Kidney (tissue), 22 donors: ENCODE results near the gene RNF10. TPM values are rescaled to one million over a fixed set of nuclear protein-coding genes. Genes with fewer than 3 reads are reported as not detected.
"Not testable (repeated sequence)": the region's sequence is repeated elsewhere in the genome, so short reads cannot be mapped to it uniquely, and the experiment has no call there.

Source experiments
- DNase-seq, 5 donors: peaks; one replicate each; pipeline ENCODE4 v3.0.0-alpha.2; 2013 to 2020
- FAIRE-seq: peaks from 2 replicates; lab custom pipeline; 2012; peaks lifted over from hg19 to GRCh38; lab: Jason Lieb, UNC
- H3K27ac ChIP-seq, 2 donors: one replicate each; pipeline ENCODE4 v1.7.0; 2013; ENCODE audit warnings: low read depth in 2 of 2, low read length in 2 of 2, inconsistent platforms in 1 of 2
- H3K27me3 ChIP-seq: one replicate; pipeline ENCODE4 v1.7.1; 2013; ENCODE audit warnings: low read length, inconsistent platforms; ENCODE audit not compliant: control insufficient read depth, insufficient read depth
- H3K36me3 ChIP-seq, 3 donors: one replicate each; pipeline versions ENCODE4 v1.7.0 to v1.7.1; 2013; ENCODE audit warnings: low read length in 3 of 3, control low read depth in 1 of 3, inconsistent platforms in 1 of 3; ENCODE audit not compliant: insufficient read depth in 3 of 3, control insufficient read depth in 2 of 3
- H3K4me1 ChIP-seq, 3 donors: one replicate each; pipeline versions ENCODE4 v1.7.0 to v1.7.1; 2013; ENCODE audit warnings: low read length in 3 of 3, inconsistent platforms in 1 of 3, low read depth in 1 of 3; ENCODE audit not compliant: control insufficient read depth in 2 of 3, insufficient read depth in 2 of 3
- H3K4me3 ChIP-seq, 3 donors: one replicate each; pipeline versions ENCODE4 v1.7.0 to v1.8.1; 2013; ENCODE audit warnings: low read length in 3 of 3, control low read depth in 1 of 3, inconsistent platforms in 1 of 3
- H3K9ac ChIP-seq, 3 donors: one replicate each; pipeline versions ENCODE4 v1.7.0 to v1.7.1; 2013; ENCODE audit warnings: low read length in 3 of 3, control low read depth in 1 of 3, inconsistent platforms in 1 of 3
- H3K9me3 ChIP-seq, 3 donors: one replicate each; pipeline versions ENCODE4 v1.7.0 to v1.7.1; 2013; ENCODE audit warnings: low read length in 3 of 3, control low read depth in 1 of 3, inconsistent platforms in 1 of 3; ENCODE audit not compliant: control insufficient read depth in 2 of 3, insufficient read depth in 1 of 3
- CTCF ChIP-seq: IDR thresholded peaks from 3 replicates; pipeline ENCODE4 v1.5.1; 2012; ENCODE audit warnings: mild to moderate bottlenecking, moderate library complexity, borderline replicate concordance; ENCODE audit not compliant: insufficient read depth; ENCODE audit errors: extremely low read depth
- intact Hi-C: fragments of 100-400 bp; cut with DNase I; formaldehyde crosslinking; loops from one replicate; pipeline ENCODE4 v1.11.1; 2022
- long read RNA-seq, 10 donors: library from polyadenylated mRNA in 1 of 10; unstranded in 1 of 10; transcript quantifications; one replicate each; pipeline ENCODE4 v2.0.0 and lab custom pipeline, GENCODE V29; 2021 to 2026
- polyA plus RNA-seq: library from polyadenylated mRNA; stranded (reverse); fragments of 350-450 nt; fragmentation: Illumina TruSeq; extraction: RNeasy Lipid Tissue Mini Kit (QIAGEN cat#74804); gene quantifications from one replicate; pipeline ENCODE4 v1.2.3, GENCODE V29; 2014; ENCODE audit warnings: low read depth, low replicate concordance; ENCODE audit not compliant: insufficient read depth
- total RNA-seq: library from RNA; stranded (reverse); fragmentation: NEBNext Ultra II Directional; extraction: Animal tissue kit (Norgen Biotek cat#: 25700); gene quantifications from one replicate; pipeline ENCODE4 v1.2.1, GENCODE V29; 2021
- donor health status: control.
- donor health status: control.
- donor health status: control.
- donor health status: control.
- donor health status: control.
- donor health status: DM: yes; HTN: yes; CAD: no.
- donor health status: Normal renal cell carcinoma (clear cell type).

Gene RNF10
- total RNA-seq (229 TPM), polyA plus RNA-seq (220 TPM)
- long read RNA-seq, donor 1, transcript RNF10-201 (17 exons, 3,825 nt) = major isoform, 7 of 21 reads
- long read RNA-seq, donor 1, partial matches to known transcripts = 13 of 21 reads
- long read RNA-seq, donor 1, other reads (novel, unspliced or antisense) = 0 of 21 reads
- long read RNA-seq, donor 2, transcript RNF10-201 (17 exons, 3,825 nt) = major isoform, 11 of 20 reads
- long read RNA-seq, donor 2, partial matches to known transcripts = 5 of 20 reads
- long read RNA-seq, donor 2, other reads (novel, unspliced or antisense) = 0 of 20 reads
- long read RNA-seq, donor 3, transcript RNF10-201 (17 exons, 3,825 nt) = major isoform, 12 of 91 reads
- long read RNA-seq, donor 3, partial matches to known transcripts = 39 of 91 reads
- long read RNA-seq, donor 3, other reads (novel, unspliced or antisense) = 36 of 91 reads
- long read RNA-seq, donor 4, transcript RNF10-201 (17 exons, 3,825 nt) = major isoform, 17 of 23 reads
- long read RNA-seq, donor 4, partial matches to known transcripts = 0 of 23 reads
- long read RNA-seq, donor 4, other reads (novel, unspliced or antisense) = 0 of 23 reads
- long read RNA-seq, donor 5 = 0 reads
- long read RNA-seq, donor 6, transcript RNF10-201 (17 exons, 3,825 nt) = major isoform, 5 of 16 reads
- long read RNA-seq, donor 6, partial matches to known transcripts = 7 of 16 reads
- long read RNA-seq, donor 6, other reads (novel, unspliced or antisense) = 0 of 16 reads
- long read RNA-seq, donor 7, transcript RNF10-201 (17 exons, 3,825 nt) = major isoform, 136 of 268 reads
- long read RNA-seq, donor 7, transcript RNF10-203 (17 exons, 2,671 nt) = minor isoform, 24 of 268 reads
- long read RNA-seq, donor 7, partial matches to known transcripts = 32 of 268 reads
- long read RNA-seq, donor 7, other reads (novel, unspliced or antisense) = 76 of 268 reads
- long read RNA-seq, donor 8, partial matches to known transcripts = 5 of 14 reads
- long read RNA-seq, donor 8, other reads (novel, unspliced or antisense) = 0 of 14 reads
- long read RNA-seq, donor 9, partial matches to known transcripts = 7 of 12 reads
- long read RNA-seq, donor 9, other reads (novel, unspliced or antisense) = 0 of 12 reads
- long read RNA-seq, donor 10, transcript RNF10-201 (17 exons, 3,825 nt) = major isoform, 6 of 26 reads
- long read RNA-seq, donor 10, partial matches to known transcripts = 16 of 26 reads
- long read RNA-seq, donor 10, other reads (novel, unspliced or antisense) = 0 of 26 reads

- FAIRE-seq = no peak
- Histone ChIP-seq H3K36me3 (peaks cover 0 to 5% (median 0%) of the 10 kb centered on the region in 3 donors), H3K4me1 (peaks cover 2 to 25% (median 22%) of the 10 kb centered on the region in 3 donors), H3K27ac (peak within 1 kb of the TSS; percentile 95 to 97), H3K9me3 (no peaks in the 10 kb centered on the region), H3K9ac (peak within 1 kb of the TSS; percentile 79 to 98 (median 97)), H3K4me3 (peak within 1 kb of the TSS; percentile 89 to 94 (median 90)), H3K27me3 (no peaks in the 10 kb centered on the region)
- peak; percentile 82 to 96 (median 92) for DNase-seq
- intact Hi-C loops = no loop called here
- TF ChIP-seq CTCF = no peak
These were observed at the start of gene RNF10 for GRCh38 chr12:120534203-120534702. RNF10 (plus strand) TSS chr12:120534356; CDS start chr12:120534812, 456 bp downstream.

GRCh38 chr12:120485961-120486881 is 47.9 kb upstream of the RNF10 start:
- FAIRE-seq = no peak
- intact Hi-C loops = no loop called here

GRCh38 chr12:120487552-120487951 is 46.6 kb upstream of the RNF10 start:
- H3K27ac ChIP-seq, DNase-seq, H3K4me3 ChIP-seq, intact Hi-C loops, H3K4me1 ChIP-seq, H3K36me3 ChIP-seq, H3K9me3 ChIP-seq, H3K27me3 ChIP-seq, H3K9ac ChIP-seq, FAIRE-seq: not testable (repeated sequence)

More at GRCh38 chr12:120485961-120486881, 47.9 kb upstream of the RNF10 start:
- no peak overlapping the region for H3K4me3 ChIP-seq
- no peaks in the 10 kb centered on the region for H3K27me3 ChIP-seq
- no peaks in the 10 kb centered on the region for H3K36me3 ChIP-seq
- H3K9ac ChIP-seq = no peak overlapping the region
- no peak for TF ChIP-seq CTCF
- no peaks in the 10 kb centered on the region for H3K4me1 ChIP-seq
- H3K9me3 ChIP-seq = no peaks in the 10 kb centered on the region
- peak in 2 of 5 donors; percentile 20 to 62 for DNase-seq
- no peak overlapping the region for H3K27ac ChIP-seq
